ENCODE measurements around the gene UBE2J2.

GRCh38 chr1:1262071-1262470 is 11.6 kb downstream of the UBE2J2 start:
- TF ChIP-seq, protein P1, sequence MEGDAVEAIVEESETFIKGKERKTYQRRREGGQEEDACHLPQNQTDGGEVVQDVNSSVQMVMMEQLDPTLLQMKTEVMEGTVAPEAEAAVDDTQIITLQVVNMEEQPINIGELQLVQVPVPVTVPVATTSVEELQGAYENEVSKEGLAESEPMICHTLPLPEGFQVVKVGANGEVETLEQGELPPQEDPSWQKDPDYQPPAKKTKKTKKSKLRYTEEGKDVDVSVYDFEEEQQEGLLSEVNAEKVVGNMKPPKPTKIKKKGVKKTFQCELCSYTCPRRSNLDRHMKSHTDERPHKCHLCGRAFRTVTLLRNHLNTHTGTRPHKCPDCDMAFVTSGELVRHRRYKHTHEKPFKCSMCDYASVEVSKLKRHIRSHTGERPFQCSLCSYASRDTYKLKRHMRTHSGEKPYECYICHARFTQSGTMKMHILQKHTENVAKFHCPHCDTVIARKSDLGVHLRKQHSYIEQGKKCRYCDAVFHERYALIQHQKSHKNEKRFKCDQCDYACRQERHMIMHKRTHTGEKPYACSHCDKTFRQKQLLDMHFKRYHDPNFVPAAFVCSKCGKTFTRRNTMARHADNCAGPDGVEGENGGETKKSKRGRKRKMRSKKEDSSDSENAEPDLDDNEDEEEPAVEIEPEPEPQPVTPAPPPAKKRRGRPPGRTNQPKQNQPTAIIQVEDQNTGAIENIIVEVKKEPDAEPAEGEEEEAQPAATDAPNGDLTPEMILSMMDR (IDR thresholded peaks at IDR 0.05; ENCODE audit: low read depth, low read length, poor library complexity, severe bottlenecking): no peak
- no peak for TF ChIP-seq EZH2phosphoT487 (IDR thresholded peaks at IDR 0.05; ENCODE audit: borderline replicate concordance, low read length)
